Measurements from ENCODE around the gene LPP.

Gene LPP

GRCh38 chr3:188817103-188817934 is 663.4 kb downstream of the LPP start:
- DNase-seq (ENCODE audit: low read depth in 2 of 2, low spot score in 1 of 2), result no peak

- no peak for DNase-seq (ENCODE audit: low read depth in 2 of 2, low spot score in 1 of 2)
Observed at GRCh38 chr3:188817935-188818269, 663.9 kb downstream of the LPP start.

DNA sequence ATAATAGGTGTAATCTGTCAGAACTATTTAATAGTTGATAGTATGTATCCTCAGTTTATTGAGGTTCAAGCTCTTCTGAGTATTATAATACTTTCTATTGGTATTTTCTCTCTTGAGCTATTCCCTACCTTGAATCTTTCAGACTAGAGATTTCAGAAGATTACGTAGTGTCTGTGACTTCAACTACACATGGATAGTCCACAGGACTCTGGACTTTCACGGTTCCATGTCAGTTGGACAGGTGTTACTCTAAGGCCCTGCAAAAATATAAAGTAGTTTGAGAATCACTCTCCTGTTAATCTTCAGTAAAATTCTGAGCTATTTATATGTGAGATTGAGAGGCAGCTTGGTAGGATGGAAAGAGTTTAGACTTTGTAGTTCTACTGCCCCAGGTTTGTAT is 664.3 kb downstream of the LPP start:
- no peak for DNase-seq (ENCODE audit: low read depth in 2 of 2, low spot score in 1 of 2)

- DNase-seq (ENCODE audit: low read depth in 2 of 2, low spot score in 1 of 2), result no peak
Observed at GRCh38 chr3:188819939-188820338, 666.0 kb downstream of the LPP start.

GRCh38 chr3:188822004-188822403 is 668.0 kb downstream of the LPP start:
- DNase-seq (ENCODE audit: low read depth in 2 of 2, low spot score in 1 of 2), result no peak

DNA sequence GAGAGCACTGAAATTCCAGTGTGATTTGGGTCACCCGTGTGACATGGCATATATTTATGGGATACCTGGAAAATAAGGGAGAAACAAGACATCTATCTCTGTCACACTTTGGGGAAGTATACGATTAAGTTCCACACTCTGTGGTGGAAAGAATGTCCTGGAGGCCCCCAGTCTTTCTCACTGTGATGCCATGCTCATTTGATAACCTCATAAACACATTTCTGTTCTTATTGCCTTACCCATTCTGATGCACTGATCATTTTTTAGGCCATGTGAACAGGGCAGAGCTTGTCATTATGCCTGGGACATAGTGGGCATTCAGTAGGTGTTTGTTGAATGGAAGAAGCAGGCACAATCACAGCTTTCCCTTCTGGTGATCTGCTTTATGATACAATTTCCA is 668.5 kb downstream of the LPP start:
- DNase-seq (ENCODE audit: low read depth in 2 of 2, low spot score in 1 of 2), result no peak

DNA sequence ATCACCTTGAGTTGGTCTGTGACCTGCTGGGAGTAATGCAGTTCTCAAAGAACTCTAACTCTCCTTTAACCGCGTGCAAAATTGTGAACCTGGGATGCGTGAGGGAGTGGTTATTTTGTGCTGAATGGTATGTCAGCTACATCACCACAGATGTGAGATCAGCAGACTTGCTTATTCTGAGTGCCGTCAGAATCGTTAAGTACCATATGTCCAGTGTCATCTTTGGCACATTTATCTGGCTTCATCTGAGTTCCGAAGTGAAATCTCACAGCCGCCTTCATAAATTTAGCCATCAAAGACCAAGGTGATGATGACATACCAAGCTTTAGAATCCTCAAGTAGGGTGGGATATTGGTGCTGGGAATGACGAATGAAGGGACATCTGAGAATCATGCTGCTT is 670.6 kb downstream of the LPP start:
- no peak for DNase-seq (ENCODE audit: low read depth in 2 of 2, low spot score in 1 of 2)

DNA sequence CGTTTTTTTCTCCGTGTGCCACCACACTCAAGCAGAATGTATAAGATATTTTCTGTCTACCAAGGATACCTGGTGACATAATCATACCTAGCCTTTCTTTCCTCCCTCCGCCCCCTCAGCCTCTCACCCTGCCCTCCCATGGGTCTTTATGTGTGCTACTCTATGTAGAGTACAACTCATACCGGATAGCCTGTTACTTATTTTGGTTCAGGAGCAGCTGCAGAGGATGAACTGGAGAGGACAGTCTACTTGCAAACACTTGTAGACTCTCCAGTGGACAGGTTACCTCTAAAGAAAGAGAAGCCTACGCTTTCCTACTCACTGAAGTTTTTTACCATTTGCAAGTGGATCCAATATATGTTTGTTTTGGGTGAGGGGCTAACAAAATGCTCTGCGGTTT is 671.9 kb downstream of the LPP start:
- no peak for DNase-seq (ENCODE audit: low read depth in 2 of 2, low spot score in 1 of 2)

DNA sequence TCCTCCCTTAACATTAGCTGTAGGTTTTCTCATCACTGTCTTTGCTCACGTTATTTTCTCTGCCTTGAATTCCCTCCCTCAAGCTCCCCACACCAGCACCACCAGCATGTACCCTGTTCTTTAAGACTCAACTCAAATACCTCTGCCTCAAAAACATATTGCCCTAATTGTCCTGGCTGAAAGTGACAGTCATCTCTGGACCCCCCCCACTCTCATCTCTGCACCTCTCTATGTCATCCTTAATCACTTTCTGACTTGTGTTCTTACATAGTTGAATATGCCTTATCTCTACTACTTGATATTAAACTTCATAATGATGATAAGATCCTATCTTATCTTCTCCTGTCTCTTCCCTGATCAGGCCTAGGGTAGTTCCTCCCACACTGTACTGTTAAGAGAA is 672.6 kb downstream of the LPP start:
- DNase-seq (ENCODE audit: low read depth in 2 of 2, low spot score in 1 of 2), result no peak

DNA sequence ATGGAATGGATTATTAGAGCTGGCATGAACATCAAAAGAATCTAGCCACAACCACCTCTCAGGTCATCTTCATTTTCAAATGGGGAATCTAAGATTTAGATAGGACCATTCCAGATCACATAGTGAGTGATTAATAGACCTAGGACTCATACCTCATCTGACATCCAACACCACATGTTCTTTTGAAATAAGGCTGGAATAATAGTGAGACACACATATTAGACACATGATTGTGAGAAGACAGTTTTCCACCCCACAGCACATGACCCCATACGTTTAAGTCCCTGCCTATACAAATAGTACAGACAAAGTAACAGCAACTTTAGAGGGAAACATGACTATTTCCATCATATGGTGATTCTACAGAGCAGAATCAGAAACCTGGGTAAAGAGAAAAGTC is 673.1 kb downstream of the LPP start:
- DNase-seq (ENCODE audit: low read depth in 2 of 2, low spot score in 1 of 2), result no peak

GRCh38 chr3:188827576-188827975 is 673.6 kb downstream of the LPP start:
- DNase-seq (ENCODE audit: low read depth in 2 of 2, low spot score in 1 of 2), result no peak

DNA sequence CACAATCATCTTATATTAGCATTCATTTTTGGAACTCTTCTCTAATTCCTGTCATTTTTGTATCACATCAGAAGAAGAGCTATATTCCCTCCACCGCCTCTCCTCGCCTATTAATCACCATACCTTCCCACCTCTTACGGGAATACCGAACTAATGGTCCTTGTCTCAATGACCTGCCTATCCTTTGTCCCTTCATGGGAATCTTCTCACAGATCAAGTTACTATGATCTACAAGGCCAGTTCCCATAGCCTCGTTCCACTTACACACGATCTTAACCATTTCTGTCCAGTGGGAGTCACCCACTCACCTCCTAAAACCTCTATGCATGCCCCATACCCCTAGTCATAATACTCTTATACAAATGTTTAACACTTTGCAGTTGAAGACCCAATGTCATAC is 675.2 kb downstream of the LPP start:
- DNase-seq (ENCODE audit: low read depth in 2 of 2, low spot score in 1 of 2), result no peak

GRCh38 chr3:188829576-188829975 is 675.6 kb downstream of the LPP start:
- DNase-seq (ENCODE audit: low read depth in 2 of 2, low spot score in 1 of 2), result no peak

DNA sequence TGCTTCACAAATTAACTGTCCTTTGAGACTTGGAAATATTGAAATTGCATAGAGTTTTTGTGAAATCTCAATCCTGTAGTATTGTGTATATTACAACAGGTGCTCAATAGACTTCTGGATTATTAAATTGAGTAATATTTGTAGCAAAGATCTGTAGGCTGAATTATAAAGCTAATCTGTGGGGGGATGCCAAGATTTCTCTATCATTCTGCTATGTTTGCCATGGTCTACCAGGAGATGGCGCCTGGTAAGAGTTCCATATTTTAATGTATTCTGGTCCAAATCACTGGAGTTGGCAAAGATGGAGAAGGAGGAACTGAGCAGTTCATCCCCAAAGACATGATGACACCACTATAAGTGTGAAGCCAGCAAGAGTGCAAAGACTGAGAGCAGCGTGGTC is 676.9 kb downstream of the LPP start:
- DNase-seq (ENCODE audit: low read depth in 2 of 2, low spot score in 1 of 2), result no peak

- DNase-seq (ENCODE audit: low read depth in 2 of 2, low spot score in 1 of 2), result no peak
Observed at GRCh38 chr3:188832146-188832545, 678.2 kb downstream of the LPP start.

DNA sequence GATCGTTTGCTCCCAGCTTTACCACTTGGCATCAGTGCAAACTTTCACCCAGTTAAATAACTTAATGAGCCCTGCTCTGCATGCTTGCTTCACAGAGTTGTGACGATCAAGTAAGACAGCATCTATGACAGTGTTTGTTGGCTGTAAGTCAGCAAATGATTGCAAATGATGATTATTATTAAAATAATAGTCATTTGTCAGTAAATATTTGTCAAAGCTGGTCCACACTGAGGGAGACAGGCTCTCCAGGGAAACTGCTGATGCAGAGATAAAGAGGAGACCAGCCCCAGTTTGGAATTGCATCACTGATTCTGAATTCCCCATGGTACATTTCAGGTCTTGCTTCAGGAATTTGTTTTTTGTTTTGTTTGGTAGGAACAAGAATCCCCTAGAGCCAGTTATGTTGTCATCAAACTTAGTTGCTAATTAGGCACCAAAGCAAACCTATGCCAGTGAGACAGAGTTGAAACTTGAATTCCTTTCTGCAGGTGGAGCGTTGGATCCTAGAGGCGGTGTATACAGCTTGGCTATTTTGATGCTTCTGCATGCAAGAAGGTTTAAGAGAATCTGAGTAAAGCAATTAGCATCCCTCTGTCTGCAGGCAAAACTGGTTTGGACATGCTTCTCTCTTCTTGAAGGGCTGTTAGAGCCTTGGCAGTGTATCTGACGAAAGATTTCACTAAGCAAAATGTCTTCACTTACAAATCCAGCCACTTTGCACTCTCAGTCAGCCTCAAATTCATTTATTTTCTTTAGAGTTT is 679.2 kb downstream of the LPP start:
- no peak for DNase-seq (ENCODE audit: low read depth in 2 of 2, low spot score in 1 of 2)

DNA sequence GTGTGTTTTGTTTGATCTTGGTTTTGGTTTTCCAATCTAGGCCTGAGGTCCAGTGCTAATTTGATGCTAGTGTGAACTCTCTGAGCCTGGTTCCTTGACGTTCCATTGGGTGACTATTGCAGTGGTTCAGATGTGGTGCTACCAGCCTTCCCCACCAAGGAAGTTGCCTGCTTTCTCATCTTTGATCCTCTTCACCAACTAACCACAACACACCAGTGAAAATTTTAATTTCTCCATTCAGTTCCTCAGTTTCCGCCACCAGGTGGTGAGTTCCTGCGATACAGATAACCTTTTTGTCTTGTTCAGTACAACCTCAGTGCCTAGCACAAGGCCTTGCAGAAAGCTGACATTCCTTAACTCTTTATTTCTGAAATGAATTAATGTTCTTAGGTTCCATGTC is 680.4 kb downstream of the LPP start:
- no peak for DNase-seq (ENCODE audit: low read depth in 2 of 2, low spot score in 1 of 2)

- DNase-seq (ENCODE audit: low read depth in 2 of 2, low spot score in 1 of 2), result no peak
Observed at GRCh38 chr3:188839187-188839695, 685.3 kb downstream of the LPP start.

- DNase-seq (ENCODE audit: low read depth in 2 of 2, low spot score in 1 of 2), result no peak
Observed at GRCh38 chr3:188840290-188840689, 686.3 kb downstream of the LPP start.

DNA sequence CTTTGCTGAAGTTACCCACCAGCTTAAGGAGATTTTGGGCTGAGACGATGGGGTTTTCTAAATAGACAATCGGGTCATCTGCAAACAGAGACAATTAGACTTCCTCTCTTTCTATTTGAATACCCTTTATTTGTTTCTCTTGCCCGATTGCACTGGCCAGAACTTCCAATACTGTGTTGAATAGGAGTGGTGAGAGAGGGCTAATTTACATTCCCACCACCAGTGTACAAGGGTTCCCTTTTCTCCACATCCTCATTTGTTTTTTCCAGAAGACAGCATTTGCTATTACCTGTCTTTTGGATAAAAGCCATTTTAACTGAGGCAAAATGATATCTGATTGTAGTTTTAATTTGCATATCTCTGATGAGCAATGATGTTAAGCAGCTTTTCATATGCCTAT is 687.9 kb downstream of the LPP start:
- DNase-seq (ENCODE audit: low read depth in 2 of 2, low spot score in 1 of 2), result no peak

DNA sequence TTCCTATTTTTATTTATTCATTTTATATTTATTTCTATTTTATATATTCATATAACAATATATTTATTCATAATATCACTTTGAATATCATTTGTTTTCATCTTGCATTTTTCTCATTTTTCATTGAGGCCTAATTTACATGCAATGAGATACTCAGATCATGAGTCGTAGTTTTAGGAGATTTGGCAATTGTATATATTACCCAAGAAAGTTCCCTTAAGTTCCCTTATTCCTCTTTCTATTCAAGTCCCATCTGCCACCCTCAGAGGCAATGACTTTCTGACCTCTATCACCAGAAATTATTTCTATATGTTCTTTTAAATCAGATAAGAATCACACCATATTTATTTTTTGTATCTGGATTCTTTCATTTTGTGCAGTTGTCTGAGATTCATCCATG is 688.7 kb downstream of the LPP start:
- no peak for DNase-seq (ENCODE audit: low read depth in 2 of 2, low spot score in 1 of 2)

GRCh38 chr3:188844096-188844495 is 690.1 kb downstream of the LPP start:
- no peak for DNase-seq (ENCODE audit: low read depth in 2 of 2, low spot score in 1 of 2)

DNA sequence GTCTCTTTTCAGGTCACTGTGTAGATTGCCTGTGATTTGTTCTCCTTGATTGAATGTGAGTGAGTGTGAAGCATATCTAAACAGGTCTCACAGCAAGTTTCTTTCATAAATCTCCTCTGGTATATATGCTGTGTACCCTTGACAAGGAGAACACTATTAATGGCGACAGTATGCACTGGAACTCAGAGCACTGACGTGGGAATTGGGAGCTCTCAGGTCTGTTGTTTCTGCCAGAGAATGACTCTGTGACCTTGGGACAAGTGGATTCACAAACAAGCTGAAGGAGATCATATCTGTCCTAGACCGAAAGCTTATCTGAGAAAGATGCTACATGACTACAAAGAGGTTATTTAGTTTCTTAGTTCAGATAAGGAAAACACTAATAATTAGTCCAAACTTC is 691.6 kb downstream of the LPP start:
- DNase-seq (ENCODE audit: low read depth in 2 of 2, low spot score in 1 of 2), result no peak

Data from stimulated activated CD8-positive, alpha-beta memory T cell treated with anti-CD3 and anti-CD28 coated beads, Interleukin-4, amount 100 ng/mL, for 1 hour (primary cell).